ENCODE measurements around the gene RTEL1. TPM values are rescaled to one million over a fixed set of nuclear protein-coding genes. Genes with fewer than 3 reads are reported as not detected.

The RTEL1 gene
- total RNA-seq, 1 experiment from 2014 or later, result 58.0 TPM

DNA sequence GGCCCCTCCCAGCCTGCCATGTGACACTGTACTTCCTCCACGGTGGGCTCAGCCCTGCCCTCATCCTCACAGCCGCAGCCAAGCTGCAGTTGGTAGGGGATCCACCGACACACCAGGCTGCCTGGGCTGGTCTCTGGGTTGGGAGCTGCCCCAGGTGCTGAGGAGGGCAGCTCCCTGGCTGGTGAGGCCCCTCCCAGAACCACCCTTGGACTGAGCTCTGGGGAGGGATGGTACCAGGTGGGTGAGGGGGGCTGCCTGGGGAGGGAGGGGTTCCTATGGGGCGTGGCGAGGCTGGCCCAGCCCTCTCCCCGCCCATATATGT lies 38.2 kb downstream of the RTEL1 start:
- H3K27ac ChIP-seq (ENCODE audit: low read depth, low read length), result peak overlapping the region; percentile 91
- no peaks in the 10 kb centered on the region for H3K9me3 ChIP-seq (ENCODE audit: control insufficient read depth in 1 of 2, insufficient read depth in 1 of 2, low read depth in 1 of 2, low read length in 2 of 2)
- BruUV-seq (replicated peaks), result no TSS peak
- ATAC-seq (peak; percentile 58), DNase-seq (ENCODE audit: low read depth, low spot score) (peak; percentile 40)
- ChIA-PET RAD21 (ENCODE audit: low non-redundant PET in 1 of 2, low total read pairs in 2 of 2, uncharacterized antibody in 2 of 2, unreplicated experiment in 2 of 2) (interaction anchor here in 1 of 2 experiments (0.6 kb wide), 1 partner anchor 139 kb away, joined by 4 read pairs; no protein-coding TSS in a partner anchor), CTCF (interaction anchor here (0.8 kb wide), 1 partner anchor 55 kb away, joined by 4 read pairs; no protein-coding TSS in a partner anchor), POLR2A (interaction anchor here (0.6 to 2.3 kb wide), 4 partner anchors 14 to 168 kb away, joined by 3 to 28 read pairs (median 4); partner anchors contain the start of gene TPD52L2)
- H3K9ac ChIP-seq (ENCODE audit: low read length), result peak overlapping the region; percentile 71
- H4K20me1 ChIP-seq (ENCODE audit: insufficient read depth), result no peaks in the 10 kb centered on the region
- H3K79me2 ChIP-seq (ENCODE audit: insufficient read depth, low read length), result peaks cover 10% of the 10 kb centered on the region; the same call in 1 of the 2 replicates
- no peaks in the 10 kb centered on the region for H3K27me3 ChIP-seq (ENCODE audit: insufficient read depth, low read length)
- peaks cover 0 to 8% of the 10 kb centered on the region in 2 experiments; a peak in 1 of 4 replicates for H3K36me3 ChIP-seq (ENCODE audit: control insufficient read depth in 1 of 2, insufficient read depth in 2 of 2, low read length in 2 of 2)
- peaks cover 35 to 65% of the 10 kb centered on the region in 2 experiments for H3K4me1 ChIP-seq (ENCODE audit: control insufficient read depth in 1 of 2, insufficient read depth in 2 of 2, low read length in 2 of 2)
- H3K4me2 ChIP-seq (ENCODE audit: low read length), result peak overlapping the region; percentile 78
- H3K4me3 ChIP-seq (replicated peaks in 1 of 2; ENCODE audit: low read depth in 1 of 2, low read length in 2 of 2), result peak overlapping the region; percentile 58 to 69
- intact Hi-C loops (cut with micrococcal nuclease), result loop anchor here (2.0 to 5.0 kb wide), 5 partner anchors 13 to 261 kb away; partner anchors contain the start of genes PTK6, STMN3 and UCKL1
- TF ChIP-seq JUND (IDR thresholded peaks at IDR 0.05) (no peak), ELF1 (IDR thresholded peaks at IDR 0.05; ENCODE audit: borderline replicate concordance, low read depth) (no peak), MAX (IDR thresholded peaks at IDR 0.05) (no peak), POLR2AphosphoS5 (IDR thresholded peaks at IDR 0.05; ENCODE audit: low read depth, low read length) (no peak), CBX3 (IDR thresholded peaks at IDR 0.05; ENCODE audit: low read depth) (no peak), EZH2phosphoT487 (IDR thresholded peaks at IDR 0.05; ENCODE audit: borderline replicate concordance) (no peak), ZFX (IDR thresholded peaks at IDR 0.05) (no peak), CTCF (IDR thresholded peaks at IDR 0.05 in 2 of 3, conservative IDR thresholded peaks at IDR 0.05 in 1 of 3; ENCODE audit: borderline replicate concordance in 1 of 3, insufficient read depth in 1 of 3, low read depth in 2 of 3, low read length in 2 of 3) (no peak), RAD21 (IDR thresholded peaks at IDR 0.05; ENCODE audit: low read depth) (no peak), YY1 (IDR thresholded peaks at IDR 0.05; ENCODE audit: extremely low read depth, insufficient replicate concordance, low read depth, low read length) (no peak), SIN3A (IDR thresholded peaks at IDR 0.05; ENCODE audit: low read depth) (no peak), ZNF274 (IDR thresholded peaks at IDR 0.05; ENCODE audit: low read depth, low read length) (no peak), TCF7L2 (IDR thresholded peaks at IDR 0.05; ENCODE audit: borderline replicate concordance, extremely low read depth, insufficient read depth, insufficient read length) (no peak)
- H2AFZ ChIP-seq (ENCODE audit: low read depth, low read length, poor library complexity, severe bottlenecking), result no peak overlapping the region
- H3K9me2 ChIP-seq (ENCODE audit: insufficient read depth), result no peaks in the 10 kb centered on the region

All from HCT116 (cell line).